Upper lobe of right lung (tissue), 1 donor: ENCODE measurements around the gene NUAK1. TPM values are rescaled to one million over a fixed set of nuclear protein-coding genes. Genes with fewer than 3 reads are reported as not detected.

Source experiments
- ATAC-seq: fragments of 200-7000 bp; cut with Tn5 transposase; one replicate; pipeline ENCODE4 v1.9.1; 2020; ENCODE audit warnings: mild to moderate bottlenecking, moderate library complexity
- DNase-seq: peaks from one replicate; pipeline ENCODE4 v3.0.0-alpha.2; 2020
- H3K27ac ChIP-seq: fragments of 200-600 bp; one replicate; pipeline ENCODE4 v1.8.0; 2022
- H3K27me3 ChIP-seq: fragments of 200-600 bp; one replicate; pipeline ENCODE4 v1.8.0; 2022; ENCODE audit warnings: mild to moderate bottlenecking
- H3K36me3 ChIP-seq: fragments of 200-600 bp; one replicate; pipeline ENCODE4 v1.8.0; 2022
- H3K4me1 ChIP-seq: fragments of 200-600 bp; one replicate; pipeline ENCODE4 v1.8.0; 2022
- H3K4me3 ChIP-seq: fragments of 200-600 bp; one replicate; pipeline ENCODE4 v1.8.0; 2022; ENCODE audit warnings: mild to moderate bottlenecking
- H3K9me3 ChIP-seq: fragments of 200-600 bp; one replicate; pipeline ENCODE4 v1.8.0; 2022
- CTCF ChIP-seq: fragments of 200-600 bp; IDR thresholded peaks from one replicate; pipeline ENCODE4 v1.8.0; 2022; ENCODE audit warnings: antibody characterized with exemption
- intact Hi-C: fragments of 100-400 bp; cut with DNase I; formaldehyde crosslinking; loops from one replicate; pipeline ENCODE4 v1.11.0; 2022
- total RNA-seq: library from RNA; stranded (reverse); fragmentation: NEBNext Ultra II Directional; extraction: Animal tissue kit (Norgen Biotek cat#: 25700); gene quantifications from one replicate; pipeline ENCODE4 v1.2.1, GENCODE V29; 2021
- donor health status: DM: no; HTN: yes; CAD: no; lungs with severe emphysema.

NUAK1 gene
- total RNA-seq, 1 donor from 2014 or later, result 40.8 TPM

- ATAC-seq, result no peak
- Histone ChIP-seq H3K27me3 (no peaks in the 10 kb centered on the region), H3K4me3 (no peak overlapping the region), H3K27ac (no peak overlapping the region), H3K36me3 (no peaks in the 10 kb centered on the region), H3K9me3 (no peaks in the 10 kb centered on the region), H3K4me1 (no peaks in the 10 kb centered on the region)
- intact Hi-C loops, result no loop called here
- no peak for TF ChIP-seq CTCF
- DNase-seq, result no peak
Observed at GRCh38 chr12:106039646-106040404, 98.9 kb downstream of the NUAK1 start.

GRCh38 chr12:106039242-106039641 is 99.5 kb downstream of the NUAK1 start:
- Histone ChIP-seq H3K9me3 (no peaks in the 10 kb centered on the region), H3K36me3 (no peaks in the 10 kb centered on the region), H3K4me3 (no peak overlapping the region), H3K27ac (no peak overlapping the region), H3K4me1 (no peaks in the 10 kb centered on the region), H3K27me3 (no peaks in the 10 kb centered on the region)
- no peak for DNase-seq
- no peak for TF ChIP-seq CTCF
- no peak for ATAC-seq
- intact Hi-C loops, result no loop called here

- Histone ChIP-seq H3K36me3 (no peaks in the 10 kb centered on the region), H3K27ac (no peak overlapping the region), H3K9me3 (no peaks in the 10 kb centered on the region), H3K27me3 (no peaks in the 10 kb centered on the region), H3K4me1 (no peaks in the 10 kb centered on the region), H3K4me3 (no peak overlapping the region)
- TF ChIP-seq CTCF, result no peak
- DNase-seq, result no peak
- no peak for ATAC-seq
- intact Hi-C loops, result no loop called here
Observed at GRCh38 chr12:106037524-106038298, 101.0 kb downstream of the NUAK1 start.

- no peaks in the 10 kb centered on the region for H3K4me1 ChIP-seq
- H3K9me3 ChIP-seq, result no peaks in the 10 kb centered on the region
- no peak overlapping the region for H3K4me3 ChIP-seq
- no peak overlapping the region for H3K27ac ChIP-seq
- intact Hi-C loops, result no loop called here
- H3K36me3 ChIP-seq, result no peaks in the 10 kb centered on the region
- no peak for TF ChIP-seq CTCF
- no peak for DNase-seq
- no peak for ATAC-seq
- no peaks in the 10 kb centered on the region for H3K27me3 ChIP-seq
Observed at GRCh38 chr12:106035421-106035820, 103.3 kb downstream of the NUAK1 start.

- ATAC-seq (no peak), DNase-seq (no peak)
- no peaks in the 10 kb centered on the region for H3K4me1 ChIP-seq
- TF ChIP-seq CTCF, result no peak
- intact Hi-C loops, result no loop called here
- H3K27me3 ChIP-seq, result no peaks in the 10 kb centered on the region
- H3K36me3 ChIP-seq, result no peaks in the 10 kb centered on the region
- no peaks in the 10 kb centered on the region for H3K9me3 ChIP-seq
- no peak overlapping the region for H3K27ac ChIP-seq
- no peak overlapping the region for H3K4me3 ChIP-seq
Observed at GRCh38 chr12:106034316-106034715, 104.4 kb downstream of the NUAK1 start.
